Astrocyte (in vitro differentiated cells and primary cell): ENCODE results near the gene NAB2. TPM values are rescaled to one million over a fixed set of nuclear protein-coding genes. Genes with fewer than 3 reads are reported as not detected.

Experiments used
- DNase-seq: peaks from one replicate; pipeline ENCODE4 v3.0.0-alpha.2; 2010; ENCODE audit warnings: low read depth
- FAIRE-seq: peaks from 2 replicates; lab custom pipeline; 2011; peaks lifted over from hg19 to GRCh38; lab: Jason Lieb, UNC
- H2AFZ ChIP-seq: 2 replicates; pipeline ENCODE4 v1.6.0; 2012; ENCODE audit warnings: low read depth, low read length, inconsistent platforms
- H3K27ac ChIP-seq: 2 replicates; pipeline ENCODE4 v1.5.1; 2011; ENCODE audit warnings: low read depth, low read length, inconsistent platforms
- H3K27me3 ChIP-seq: 2 replicates; pipeline ENCODE4 v1.6.0; 2011; ENCODE audit warnings: low read length, inconsistent platforms; ENCODE audit not compliant: insufficient read depth
- H3K36me3 ChIP-seq: 2 replicates; pipeline ENCODE4 v1.5.1; 2011; ENCODE audit warnings: low read length, inconsistent platforms; ENCODE audit not compliant: insufficient read depth
- H3K4me1 ChIP-seq: 2 replicates; pipeline ENCODE4 v1.5.1; 2011; ENCODE audit warnings: low read length, inconsistent platforms; ENCODE audit not compliant: insufficient read depth
- H3K4me2 ChIP-seq: 2 replicates; pipeline ENCODE4 v1.6.0; 2012; ENCODE audit warnings: low read length, inconsistent platforms
- H3K4me3 ChIP-seq: 2 replicates; pipeline ENCODE4 v1.5.1; 2011; ENCODE audit warnings: low read depth, mild to moderate bottlenecking, low read length, inconsistent platforms; ENCODE audit not compliant: insufficient read depth
- H3K79me2 ChIP-seq: 2 replicates; pipeline ENCODE4 v1.6.0; 2012; ENCODE audit warnings: mild to moderate bottlenecking, low read length, inconsistent platforms; ENCODE audit not compliant: insufficient read depth
- H3K9ac ChIP-seq: 2 replicates; pipeline ENCODE4 v1.6.0; 2012; ENCODE audit warnings: mild to moderate bottlenecking, low read length, inconsistent platforms
- H3K9me3 ChIP-seq: 2 replicates; pipeline ENCODE4 v1.5.1; 2012; ENCODE audit warnings: low read depth, mild to moderate bottlenecking, low read length, inconsistent platforms; ENCODE audit not compliant: insufficient read depth
- H4K20me1 ChIP-seq: 2 replicates; pipeline ENCODE4 v1.6.0; 2012; ENCODE audit warnings: low read length, inconsistent platforms; ENCODE audit not compliant: insufficient read depth
- H3K27ac Mint-ChIP-seq: one replicate; pipeline ENCODE4 v1.8.0; 2021; ENCODE audit warnings: mild to moderate bottlenecking, mixed read lengths; ENCODE audit not compliant: unreplicated experiment
- H3K27me3 Mint-ChIP-seq: one replicate; pipeline ENCODE4 v1.8.0; 2021; ENCODE audit warnings: low read depth, mixed read lengths; ENCODE audit not compliant: unreplicated experiment
- H3K36me3 Mint-ChIP-seq: one replicate; pipeline ENCODE4 v1.8.0; 2021; ENCODE audit warnings: low read depth, mixed read lengths; ENCODE audit not compliant: unreplicated experiment
- H3K4me1 Mint-ChIP-seq: one replicate; pipeline ENCODE4 v1.8.0; 2021; ENCODE audit warnings: low read depth, mixed read lengths; ENCODE audit not compliant: unreplicated experiment
- H3K4me3 Mint-ChIP-seq: one replicate; pipeline ENCODE4 v1.8.0; 2021; ENCODE audit warnings: mild to moderate bottlenecking, moderate library complexity, mixed read lengths; ENCODE audit not compliant: unreplicated experiment
- H3K9me3 Mint-ChIP-seq: one replicate; pipeline ENCODE4 v1.8.0; 2021; ENCODE audit warnings: mild to moderate bottlenecking, mixed read lengths; ENCODE audit not compliant: unreplicated experiment
- EZH2 ChIP-seq: IDR thresholded peaks from 2 replicates; pipeline ENCODE4 v1.6.1; 2012; ENCODE audit warnings: mild to moderate bottlenecking, low read length, inconsistent platforms; ENCODE audit not compliant: insufficient read depth
- total RNA-seq: library from RNA; stranded (reverse); gene quantifications from 2 replicates; pipeline ENCODE4 v1.2.1, GENCODE V29; 2021
- TF ChIP-seq, protein P1 (sequence below): IDR thresholded peaks from 2 replicates; pipeline ENCODE4 v1.5.1; 2011; ENCODE audit warnings: low read depth, mild to moderate bottlenecking, inconsistent platforms, low read length, moderate library complexity; ENCODE audit not compliant: insufficient read depth

Gene NAB2
- total RNA-seq, 1 donor from 2014 or later: 36.6 TPM

DNA sequence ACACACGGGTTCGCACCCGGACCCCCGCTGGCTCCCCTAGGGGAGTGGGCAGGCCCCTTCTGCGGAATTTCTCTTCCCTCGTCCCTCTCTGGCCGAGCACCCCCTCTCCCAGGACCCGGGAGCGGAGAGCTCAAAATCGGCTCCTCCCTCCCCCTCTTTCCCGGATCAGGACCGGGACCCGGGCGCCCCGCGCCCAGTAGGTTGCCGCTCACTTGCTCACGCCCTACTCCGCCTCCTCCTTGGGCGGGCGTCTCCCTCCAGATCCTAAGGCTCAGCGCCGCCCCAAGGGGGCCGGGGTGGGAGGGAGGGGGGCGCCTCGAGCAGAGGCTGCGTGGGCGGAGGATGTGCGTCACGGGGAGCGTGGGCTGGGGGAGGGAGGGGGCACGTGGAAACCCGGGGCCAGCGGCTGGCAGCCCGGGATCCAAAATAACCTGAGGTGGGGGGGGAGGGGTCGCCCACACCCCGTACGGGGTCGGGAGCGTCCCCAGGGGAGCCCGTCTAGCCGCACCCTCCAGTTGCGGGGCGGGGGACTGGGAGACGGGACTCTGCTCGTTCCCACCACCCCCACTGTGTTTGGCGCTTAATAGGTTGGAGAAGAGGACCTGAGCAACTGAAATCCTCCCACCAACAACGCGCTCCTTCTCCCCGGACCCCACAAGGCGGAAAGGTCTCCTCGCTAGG lies 1.8 kb upstream of the NAB2 start:
- Mint-ChIP-seq H3K4me3 (peak overlapping the region; percentile 87), H3K4me1 (peaks cover 19% of the 10 kb centered on the region), H3K27ac (peak overlapping the region; percentile 98), H3K36me3 (peaks cover 8% of the 10 kb centered on the region), H3K9me3 (no peaks in the 10 kb centered on the region), H3K27me3 (no peaks in the 10 kb centered on the region)
- peak overlapping the region; percentile 83 for H3K4me3 ChIP-seq
- TF ChIP-seq EZH2: no peak
- TF ChIP-seq, protein P1, sequence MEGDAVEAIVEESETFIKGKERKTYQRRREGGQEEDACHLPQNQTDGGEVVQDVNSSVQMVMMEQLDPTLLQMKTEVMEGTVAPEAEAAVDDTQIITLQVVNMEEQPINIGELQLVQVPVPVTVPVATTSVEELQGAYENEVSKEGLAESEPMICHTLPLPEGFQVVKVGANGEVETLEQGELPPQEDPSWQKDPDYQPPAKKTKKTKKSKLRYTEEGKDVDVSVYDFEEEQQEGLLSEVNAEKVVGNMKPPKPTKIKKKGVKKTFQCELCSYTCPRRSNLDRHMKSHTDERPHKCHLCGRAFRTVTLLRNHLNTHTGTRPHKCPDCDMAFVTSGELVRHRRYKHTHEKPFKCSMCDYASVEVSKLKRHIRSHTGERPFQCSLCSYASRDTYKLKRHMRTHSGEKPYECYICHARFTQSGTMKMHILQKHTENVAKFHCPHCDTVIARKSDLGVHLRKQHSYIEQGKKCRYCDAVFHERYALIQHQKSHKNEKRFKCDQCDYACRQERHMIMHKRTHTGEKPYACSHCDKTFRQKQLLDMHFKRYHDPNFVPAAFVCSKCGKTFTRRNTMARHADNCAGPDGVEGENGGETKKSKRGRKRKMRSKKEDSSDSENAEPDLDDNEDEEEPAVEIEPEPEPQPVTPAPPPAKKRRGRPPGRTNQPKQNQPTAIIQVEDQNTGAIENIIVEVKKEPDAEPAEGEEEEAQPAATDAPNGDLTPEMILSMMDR: no peak
- FAIRE-seq (no peak), DNase-seq (peak; percentile 77)
- peak overlapping the region; percentile 98 for H3K27ac ChIP-seq
- no peaks in the 10 kb centered on the region for H3K27me3 ChIP-seq
- H4K20me1 ChIP-seq: peaks cover 27% of the 10 kb centered on the region
- H3K4me1 ChIP-seq: peaks cover 36% of the 10 kb centered on the region
- peak overlapping the region; percentile 70 for H2AFZ ChIP-seq
- H3K9ac ChIP-seq: peak overlapping the region; percentile 94
- peak overlapping the region; percentile 96 for H3K4me2 ChIP-seq
- H3K36me3 ChIP-seq: peaks cover 6% of the 10 kb centered on the region
- H3K9me3 ChIP-seq: no peaks in the 10 kb centered on the region
- peaks cover 32% of the 10 kb centered on the region for H3K79me2 ChIP-seq

DNA sequence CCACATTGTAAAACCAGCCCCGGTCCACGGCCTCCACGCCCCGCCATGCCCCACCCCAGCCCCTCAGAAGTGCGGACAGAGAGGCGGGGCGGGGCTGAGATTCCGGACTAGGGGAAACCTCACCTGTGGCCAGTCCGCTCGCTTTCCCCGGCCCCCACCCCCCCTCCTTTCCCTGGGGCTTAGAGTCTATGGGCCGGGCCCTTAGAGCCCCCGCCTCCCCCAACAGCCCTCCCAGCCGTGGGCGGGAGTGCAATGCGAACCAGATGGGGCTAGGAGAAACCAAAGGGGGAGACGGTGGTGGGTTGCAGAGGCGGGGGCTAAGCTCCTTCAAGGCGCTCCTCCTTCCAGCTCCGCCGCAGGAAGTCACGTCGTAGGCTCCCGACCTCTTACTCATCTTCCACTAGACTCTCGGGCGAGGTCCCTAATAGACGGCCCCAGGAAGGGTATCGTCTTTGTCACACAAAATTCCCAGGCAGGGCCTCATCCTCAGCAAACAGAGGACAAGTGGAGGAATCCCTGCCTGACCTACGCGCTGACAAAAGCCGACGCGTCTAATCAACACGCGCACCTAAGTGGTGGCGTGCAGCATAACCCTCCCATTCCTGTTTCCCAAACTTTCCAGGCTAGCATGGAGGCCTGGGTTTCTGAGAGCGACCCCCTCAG lies 1.1 kb upstream of the NAB2 start:
- Mint-ChIP-seq H3K4me1 (peaks cover 24% of the 10 kb centered on the region), H3K27me3 (no peaks in the 10 kb centered on the region), H3K9me3 (no peaks in the 10 kb centered on the region), H3K36me3 (peaks cover 12% of the 10 kb centered on the region), H3K4me3 (peak overlapping the region; percentile 86), H3K27ac (peak overlapping the region; percentile 98)
- Histone ChIP-seq H3K27me3 (no peaks in the 10 kb centered on the region), H2AFZ (peak overlapping the region; percentile 70), H3K4me2 (peak overlapping the region; percentile 96), H3K36me3 (peaks cover 11% of the 10 kb centered on the region), H3K9me3 (no peaks in the 10 kb centered on the region), H4K20me1 (peaks cover 33% of the 10 kb centered on the region), H3K9ac (peak overlapping the region; percentile 94), H3K4me1 (peaks cover 43% of the 10 kb centered on the region), H3K79me2 (peaks cover 39% of the 10 kb centered on the region), H3K4me3 (peak overlapping the region; percentile 60), H3K27ac (peak overlapping the region; percentile 98)
- TF ChIP-seq, protein P1: no peak
- no peak for TF ChIP-seq EZH2
- FAIRE-seq: no peak
- peak; percentile 94 for DNase-seq
